ENCODE results near the gene TBCC.

Gene TBCC

DNA sequence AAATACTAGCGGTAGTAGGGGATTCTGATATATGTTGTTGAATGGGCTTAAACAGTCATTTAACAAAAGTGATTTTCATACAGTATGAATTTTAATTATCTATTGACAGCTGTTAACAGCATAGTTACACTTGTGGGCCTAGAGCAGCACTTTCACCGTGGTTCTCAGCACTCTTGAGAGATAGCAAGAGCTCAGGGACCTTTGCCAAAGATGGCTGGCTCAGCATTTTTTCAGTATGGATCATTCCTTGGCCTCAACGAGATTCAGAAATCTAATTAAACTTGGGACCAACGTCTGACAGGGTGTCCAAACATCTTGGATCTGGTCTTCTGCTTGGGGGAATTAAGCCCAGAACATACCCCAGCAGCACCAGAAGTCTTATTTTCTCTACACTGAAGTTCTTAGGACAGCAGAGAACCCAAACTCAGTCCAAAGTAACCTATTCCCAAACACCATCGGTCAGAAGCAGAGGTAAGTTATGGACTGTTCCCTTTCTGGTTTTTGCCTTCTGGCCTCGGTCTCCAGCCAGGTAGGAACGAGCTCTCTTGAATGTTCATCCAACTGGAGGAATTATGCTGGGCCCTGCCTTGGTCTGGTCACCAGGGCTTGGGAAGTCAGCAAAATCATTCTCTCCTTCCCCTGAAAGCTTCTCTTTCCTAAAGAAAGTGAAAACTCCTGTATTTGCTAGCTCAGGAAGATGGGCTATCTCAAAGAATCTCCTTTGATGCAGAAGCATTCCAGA, 49.2 kb downstream of the TBCC start:
- no peak for DNase-seq (ENCODE audit: low read depth in 2 of 2)

DNA sequence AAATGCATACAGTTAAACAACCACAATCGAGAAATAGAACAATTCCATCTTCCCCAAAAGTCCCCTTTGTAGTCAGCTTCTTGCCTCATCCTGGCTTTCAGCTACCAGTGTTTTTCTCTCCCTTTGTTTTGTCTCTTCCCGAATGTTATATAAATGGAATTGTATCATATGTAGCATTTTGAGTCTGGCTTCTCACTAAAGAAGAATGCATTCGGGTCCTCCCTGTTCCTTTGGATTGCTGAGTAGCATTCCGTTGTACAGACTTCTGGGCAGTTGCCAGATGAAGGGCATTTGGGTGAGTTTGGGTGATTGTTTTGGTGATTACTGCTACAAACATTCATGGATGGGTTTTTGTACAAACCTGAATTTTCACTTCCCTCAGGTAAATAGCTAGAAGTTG, 51.3 kb downstream of the TBCC start:
- DNase-seq (ENCODE audit: low read depth in 2 of 2): no peak
